A673 (cell line): ENCODE data around the gene TMED9.

ENCODE experiments used
- CTCF ChIP-seq: fragments of 300-800, 200-600 bp; sonication (generic); conservative IDR thresholded peaks from 2 replicates; pipeline ENCODE4 v1.5.1; 2017; ENCODE audit warnings: low read depth, mild to moderate bottlenecking, antibody characterized with exemption, low read length, moderate library complexity, mixed read lengths
- EZH2 ChIP-seq: fragments of 200-600 bp; sonication (generic); IDR thresholded peaks from 2 replicates; pipeline ENCODE4 v1.6.1; 2017; ENCODE audit warnings: borderline replicate concordance, low read depth, mild to moderate bottlenecking, mixed read lengths, antibody characterized with exemption, low read length; ENCODE audit not compliant: poor library complexity, severe bottlenecking

- TF ChIP-seq CTCF (no peak), EZH2 (no peak)
Observed at GRCh38 chr5:177557041-177557647, 34.9 kb upstream of the TMED9 start.
